GM15510 (cell line): ENCODE data around the gene PACS2.

Experiments
- POLR2A ChIP-seq: IDR thresholded peaks from 3 replicates; pipeline ENCODE4 v1.6.1; 2011; ENCODE audit warnings: borderline replicate concordance; ENCODE audit not compliant: insufficient read length; ENCODE audit errors: extremely low read depth

PACS2 gene

DNA sequence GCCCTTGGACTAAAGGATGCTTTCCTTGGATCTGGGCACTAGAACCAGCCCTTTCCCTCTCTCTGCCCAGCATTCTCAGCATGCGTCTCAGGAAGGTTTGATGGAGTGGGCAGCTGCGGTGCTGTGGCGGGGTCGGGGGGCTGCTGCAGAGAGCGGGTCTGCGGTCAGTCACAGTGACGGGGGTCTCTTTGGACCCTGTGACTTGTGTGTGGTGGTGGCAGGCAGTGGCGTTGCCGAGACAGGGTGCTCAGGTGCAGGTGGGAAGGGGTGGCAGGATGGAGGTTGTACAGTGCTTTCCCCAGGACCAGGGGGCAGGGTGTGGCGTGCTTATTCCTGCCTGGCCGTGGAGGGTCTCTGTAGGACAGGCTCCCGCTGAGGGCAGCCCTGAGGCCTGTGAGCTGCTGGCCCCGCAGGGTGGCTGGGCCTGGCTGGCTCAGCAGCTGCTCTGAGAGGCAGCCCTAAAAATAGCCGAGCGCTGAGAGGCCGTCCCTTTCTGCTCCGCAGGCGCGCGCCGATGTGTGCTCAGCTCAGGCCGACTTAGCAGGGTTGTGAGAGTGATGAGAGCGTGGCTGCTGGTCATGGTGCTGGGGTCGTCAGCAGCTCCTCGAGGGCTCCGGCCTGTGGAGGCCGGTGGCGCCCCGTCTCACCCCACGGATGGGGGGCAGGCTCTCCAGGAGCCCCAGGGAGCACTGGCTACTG is 9.7 kb downstream of the PACS2 start:
- no peak for TF ChIP-seq POLR2A

DNA sequence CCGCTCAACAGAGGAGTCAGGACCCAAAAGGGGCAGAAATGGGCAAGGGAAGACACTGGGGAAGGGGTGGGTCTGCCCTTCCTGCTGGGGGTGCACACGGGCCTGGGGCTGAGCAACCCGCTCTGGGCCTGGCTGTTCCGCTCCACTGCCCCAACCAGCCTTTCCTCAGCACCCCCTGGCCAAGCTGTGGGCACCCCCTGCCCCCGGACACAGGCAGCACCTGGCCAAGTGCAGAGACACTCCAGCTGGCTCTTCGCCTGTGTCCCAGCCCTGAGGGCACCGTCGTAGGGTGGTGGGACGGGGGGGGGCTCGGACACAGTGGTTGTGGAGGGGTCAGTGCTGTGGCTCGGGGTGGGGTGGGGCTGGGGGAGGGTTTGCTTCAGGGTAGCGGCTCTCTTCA is 10.3 kb downstream of the PACS2 start:
- no peak for TF ChIP-seq POLR2A

DNA sequence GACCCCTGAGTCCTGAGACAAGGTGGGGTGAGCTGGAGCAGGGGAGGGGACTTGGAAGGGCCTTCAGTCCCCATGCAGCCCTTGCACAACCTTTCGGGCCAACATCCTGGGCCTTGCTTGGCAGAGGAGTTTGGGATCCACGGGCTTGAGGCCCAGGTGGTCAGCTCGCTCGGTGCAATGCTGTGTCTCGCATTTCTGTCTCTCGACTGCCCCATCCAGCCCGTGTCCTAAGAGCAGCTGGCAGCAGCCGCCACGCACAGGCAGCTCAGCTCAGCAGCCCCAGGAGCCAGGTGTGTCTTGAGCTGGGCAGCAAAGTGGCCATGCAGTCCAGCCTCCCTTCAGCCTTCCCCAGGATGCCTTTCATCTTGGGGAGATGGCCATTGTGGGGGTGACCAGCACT is 10.8 kb downstream of the PACS2 start:
- TF ChIP-seq POLR2A = no peak

DNA sequence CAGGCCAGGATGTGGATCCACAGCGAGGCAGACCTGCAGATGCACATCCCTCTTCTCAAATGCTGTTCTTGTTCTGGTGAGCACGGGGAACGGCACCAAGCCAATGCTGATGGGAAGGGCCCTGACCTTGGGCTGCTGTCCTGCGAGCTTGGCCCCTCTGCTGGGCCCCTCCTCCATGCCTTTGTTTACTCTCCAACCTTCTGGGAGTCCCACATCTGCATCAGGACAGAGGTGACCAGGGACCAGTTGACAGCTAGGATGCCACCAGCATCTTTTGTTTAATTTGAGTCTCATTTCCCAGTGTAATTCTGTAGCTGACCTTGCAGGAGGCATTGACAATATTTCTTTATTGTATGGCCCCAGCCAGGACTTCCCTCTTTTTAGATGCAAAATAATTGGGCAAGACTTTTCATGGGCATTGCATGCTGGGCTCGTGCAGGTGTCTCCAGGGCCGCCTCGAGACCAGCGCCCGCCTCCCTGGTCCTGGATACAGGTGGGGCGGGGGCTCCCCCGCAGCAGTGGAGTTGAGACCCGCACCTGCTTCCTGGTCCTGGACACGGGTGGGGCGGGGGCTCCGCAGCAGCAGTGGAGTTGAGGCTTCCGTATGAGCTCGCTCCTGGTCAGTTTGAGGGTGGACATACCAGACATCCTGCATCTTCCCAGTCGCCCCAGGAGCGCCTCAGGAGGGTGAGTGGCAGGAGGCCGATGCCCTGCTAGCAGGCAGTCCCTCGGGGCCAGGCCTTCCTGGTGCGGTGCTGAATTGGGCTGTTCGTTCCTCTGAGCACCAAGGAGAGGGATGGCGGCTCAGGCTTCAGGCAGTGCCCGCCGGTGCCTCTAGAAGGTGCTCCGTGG is 11.4 kb downstream of the PACS2 start:
- TF ChIP-seq POLR2A = no peak

DNA sequence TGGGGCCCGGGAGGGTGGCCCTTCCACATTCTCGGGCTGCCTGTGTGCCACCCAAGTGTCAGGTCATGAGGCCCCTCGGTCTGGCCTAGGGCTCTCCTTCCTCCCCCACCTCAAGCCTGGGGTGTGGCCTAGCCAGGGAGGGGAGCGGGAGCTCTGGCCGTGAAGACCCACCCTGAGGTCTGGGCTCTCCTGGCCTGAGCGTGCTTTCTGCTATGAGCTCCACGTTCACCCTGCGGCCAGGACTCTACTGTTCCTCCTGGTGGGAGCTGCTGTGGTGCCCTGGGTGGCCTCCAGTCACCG is 12.0 kb downstream of the PACS2 start:
- no peak for TF ChIP-seq POLR2A

DNA sequence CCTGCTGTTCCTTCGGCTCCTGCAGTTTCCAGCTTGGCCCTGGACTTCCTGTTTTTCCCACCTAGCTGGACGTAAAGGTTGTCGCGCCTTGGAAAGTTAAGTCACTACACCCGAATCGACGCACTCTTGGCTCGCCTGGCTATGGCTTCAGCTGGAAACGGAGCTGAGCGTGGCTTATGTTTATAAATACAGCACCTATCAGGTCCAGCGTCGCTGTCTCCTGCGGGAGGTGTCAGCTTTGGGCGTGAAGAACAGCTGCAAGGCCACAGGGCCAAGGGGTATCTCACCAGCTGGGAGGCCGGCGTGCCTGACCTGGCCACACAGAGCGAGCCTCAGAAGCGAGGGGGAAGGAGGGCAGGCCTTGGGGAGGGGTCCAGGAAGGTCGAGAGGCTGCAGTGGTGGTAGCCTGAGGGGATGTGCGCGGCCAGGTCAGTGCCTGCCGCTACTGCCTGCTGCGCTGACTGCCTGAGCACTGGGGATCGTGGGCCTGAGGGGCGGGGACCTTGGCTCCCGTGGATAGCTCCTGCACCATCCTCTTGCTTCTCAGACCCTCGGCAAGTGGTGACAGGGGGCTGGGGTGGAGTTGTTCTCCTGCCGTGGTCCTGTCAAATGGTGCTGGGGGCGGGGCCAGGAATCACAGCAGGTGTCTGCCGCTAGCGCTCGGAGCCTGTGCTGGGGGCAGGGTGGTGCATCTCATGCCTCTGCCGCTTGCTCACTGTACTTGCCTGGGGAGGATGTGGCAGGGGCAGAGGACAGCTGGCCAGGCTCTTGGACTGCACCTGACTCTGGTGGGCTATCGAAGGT is 12.5 kb downstream of the PACS2 start:
- no peak for TF ChIP-seq POLR2A

DNA sequence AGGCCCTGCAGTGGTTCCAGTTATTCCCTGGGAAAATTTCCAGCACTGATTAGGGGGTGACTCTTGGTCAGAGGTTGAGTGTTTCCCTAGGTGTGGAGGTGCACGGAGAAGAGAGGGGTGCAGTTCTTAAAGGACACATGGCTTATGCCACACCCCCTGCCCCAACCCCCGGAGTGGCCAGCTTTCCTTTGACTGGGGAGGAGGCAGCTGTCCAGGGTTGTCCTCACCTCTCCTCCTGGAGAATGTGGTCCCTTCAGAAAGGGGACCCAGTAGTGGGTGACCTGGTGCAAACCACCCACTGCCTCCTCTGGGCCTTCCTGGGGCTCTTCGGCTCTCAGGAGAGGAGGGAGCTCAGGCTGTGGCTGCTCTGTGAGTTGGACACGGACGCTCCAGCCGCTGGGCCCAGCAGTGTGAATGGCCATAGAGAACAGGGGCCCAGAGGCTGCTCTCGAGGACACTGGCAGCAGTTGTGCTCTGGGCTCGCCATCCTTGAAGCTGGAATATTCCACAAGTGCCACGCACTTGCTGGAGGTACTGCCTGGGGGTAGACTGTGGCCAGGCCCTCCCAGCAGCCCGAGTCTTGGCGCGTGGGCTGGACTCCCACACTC is 13.6 kb downstream of the PACS2 start:
- no peak for TF ChIP-seq POLR2A

DNA sequence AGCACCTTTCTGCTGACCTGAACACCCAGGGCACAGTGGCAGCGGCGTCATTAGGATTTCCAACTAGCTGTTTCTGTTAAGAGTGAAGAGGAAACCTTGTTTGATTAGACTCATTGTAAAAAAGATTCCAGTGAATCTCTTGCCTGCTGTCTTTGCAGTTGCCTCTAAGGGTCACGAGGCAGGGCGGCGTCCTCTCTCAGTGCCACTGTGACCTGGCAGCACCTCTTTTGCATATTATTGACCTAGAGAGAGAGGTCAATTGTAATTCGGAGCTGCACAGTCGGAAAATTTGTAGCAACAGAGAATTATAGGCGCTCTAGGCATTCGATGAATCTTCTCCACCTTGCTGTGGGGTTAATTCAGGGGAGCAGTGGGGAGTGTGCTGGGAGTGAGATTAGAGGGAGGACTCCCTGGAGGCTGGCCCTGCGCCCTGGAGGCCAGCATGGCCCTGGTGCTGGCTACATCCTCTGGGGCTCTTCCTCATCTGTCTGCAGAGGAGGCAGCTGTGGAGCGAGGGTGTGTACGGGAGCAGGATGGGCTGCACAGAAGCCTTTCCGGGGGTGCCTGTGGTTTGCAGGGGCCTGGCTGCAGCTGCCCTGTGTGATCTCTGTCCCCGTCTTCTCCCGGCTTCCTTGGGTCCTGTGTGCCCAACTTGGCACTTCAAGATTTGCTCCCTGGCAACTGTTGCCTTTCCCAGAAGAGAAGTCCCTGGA is 14.3 kb downstream of the PACS2 start:
- no peak for TF ChIP-seq POLR2A

DNA sequence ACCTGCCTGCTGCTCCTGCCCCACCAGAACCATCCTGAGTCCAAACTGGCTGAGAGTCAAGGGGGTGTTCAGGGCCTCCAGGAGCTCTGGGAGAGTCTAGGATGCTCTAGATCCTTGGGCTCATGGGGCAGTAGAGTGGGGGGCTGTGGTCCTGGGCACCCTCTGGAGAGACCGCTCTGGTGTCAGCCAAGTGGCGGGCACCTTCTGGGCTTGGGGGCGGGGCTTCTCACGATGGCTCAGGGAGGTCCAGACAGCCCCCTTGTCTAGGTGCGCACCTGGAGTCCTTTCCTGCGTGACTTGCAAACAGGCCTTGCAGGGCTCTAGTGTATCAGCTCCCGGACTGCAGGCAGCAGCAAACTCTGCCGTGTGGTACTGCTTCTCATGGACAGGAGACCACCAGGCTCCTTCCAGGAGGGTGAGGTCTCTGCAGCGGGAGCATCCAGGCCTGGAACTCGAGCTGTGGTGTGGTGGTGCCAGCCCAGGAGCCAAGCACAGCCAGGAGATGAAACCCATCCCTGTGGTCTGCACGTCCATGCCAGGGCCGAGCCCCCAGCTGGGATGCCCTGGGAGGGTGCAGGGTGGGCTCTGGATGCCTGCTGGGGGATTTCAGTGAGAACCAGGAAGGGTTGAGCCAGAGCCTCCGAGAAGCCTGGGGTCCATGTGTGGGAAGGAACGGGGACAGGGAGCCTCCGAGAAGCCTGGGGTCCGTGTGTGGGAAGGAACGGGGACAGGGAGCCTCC is 15.0 kb downstream of the PACS2 start:
- no peak for TF ChIP-seq POLR2A

DNA sequence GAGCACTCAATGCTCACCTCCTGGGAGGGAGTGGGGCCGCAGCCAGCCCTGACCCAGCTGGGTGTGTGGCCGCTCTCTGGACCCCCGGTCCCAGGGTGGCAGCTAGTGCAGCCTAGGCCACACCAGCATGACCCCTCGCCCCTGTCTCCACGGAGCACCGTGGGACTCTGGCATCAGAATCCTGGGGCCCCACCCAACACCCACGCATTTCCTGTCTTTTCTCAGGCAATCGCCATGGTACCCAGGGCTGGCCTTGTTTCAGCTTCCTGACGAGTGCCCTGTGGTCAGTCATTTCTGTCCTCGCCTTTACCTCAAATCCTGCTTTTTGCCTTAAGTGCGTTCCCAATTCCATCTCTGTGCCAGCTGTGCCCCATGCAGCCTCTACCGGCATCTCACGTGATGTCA is 15.9 kb downstream of the PACS2 start:
- no peak for TF ChIP-seq POLR2A

DNA sequence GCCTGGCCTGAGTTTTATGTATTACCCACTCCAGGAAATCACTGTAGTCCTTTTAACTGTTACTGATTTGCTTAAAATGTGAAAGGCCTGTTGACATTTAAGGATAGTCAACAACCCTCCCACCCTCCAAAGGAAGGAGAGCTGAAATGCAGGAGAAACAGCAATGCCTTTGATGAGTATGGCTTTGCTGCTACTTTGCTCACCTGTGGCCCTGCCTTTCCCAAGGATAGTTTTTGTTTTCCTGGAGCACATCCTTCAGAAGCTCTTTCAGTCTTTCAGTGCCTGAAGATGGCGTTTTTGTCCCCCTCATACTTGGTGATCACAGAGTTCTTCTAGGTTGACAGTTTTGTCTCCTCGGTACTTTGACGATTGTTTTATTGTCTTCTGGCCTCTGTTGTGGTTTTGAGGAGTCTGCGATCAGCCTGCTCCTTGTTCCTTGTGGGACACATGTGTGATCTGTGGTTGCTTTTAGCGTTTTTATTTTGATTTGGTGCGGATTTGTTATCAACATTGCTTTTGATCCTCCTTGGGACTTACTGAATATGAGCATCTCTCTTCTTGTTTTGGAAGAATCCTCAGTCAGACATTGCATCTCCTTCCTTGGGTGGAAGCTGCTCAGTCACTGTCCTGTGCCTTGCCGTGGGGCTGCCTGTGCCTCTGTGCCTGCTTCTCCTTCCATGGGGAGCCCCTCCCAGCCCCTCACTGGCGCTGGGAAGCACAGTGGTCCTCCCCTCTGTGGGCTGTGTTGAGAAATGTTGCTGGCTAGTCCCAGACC is 17.2 kb downstream of the PACS2 start:
- TF ChIP-seq POLR2A = no peak

DNA sequence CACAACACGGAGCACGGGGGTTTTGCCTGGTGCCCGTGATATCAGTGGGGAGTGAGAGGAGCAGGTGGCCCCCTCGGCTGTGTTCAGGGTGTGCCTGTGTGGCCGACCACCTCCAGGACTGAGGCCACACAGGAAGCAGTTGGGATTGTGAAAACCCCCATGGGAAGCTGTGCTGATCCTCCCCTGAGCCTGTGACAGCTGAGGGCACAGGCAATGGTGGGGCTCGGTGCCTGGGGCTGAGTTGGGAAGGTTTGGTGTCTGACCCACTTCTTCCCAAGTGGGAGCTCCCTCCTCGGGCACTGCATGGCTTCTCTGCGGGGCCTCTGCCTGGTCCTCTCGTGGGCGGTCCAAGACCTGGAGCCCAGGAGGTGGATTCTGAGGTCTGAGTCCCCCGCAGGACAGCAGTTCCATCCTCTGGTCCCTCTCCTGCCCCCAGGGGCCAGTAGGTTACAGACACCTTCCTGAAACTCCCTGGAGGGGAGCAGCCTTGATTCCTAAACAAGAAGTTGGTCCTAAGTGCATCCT is 17.9 kb downstream of the PACS2 start:
- no peak for TF ChIP-seq POLR2A

DNA sequence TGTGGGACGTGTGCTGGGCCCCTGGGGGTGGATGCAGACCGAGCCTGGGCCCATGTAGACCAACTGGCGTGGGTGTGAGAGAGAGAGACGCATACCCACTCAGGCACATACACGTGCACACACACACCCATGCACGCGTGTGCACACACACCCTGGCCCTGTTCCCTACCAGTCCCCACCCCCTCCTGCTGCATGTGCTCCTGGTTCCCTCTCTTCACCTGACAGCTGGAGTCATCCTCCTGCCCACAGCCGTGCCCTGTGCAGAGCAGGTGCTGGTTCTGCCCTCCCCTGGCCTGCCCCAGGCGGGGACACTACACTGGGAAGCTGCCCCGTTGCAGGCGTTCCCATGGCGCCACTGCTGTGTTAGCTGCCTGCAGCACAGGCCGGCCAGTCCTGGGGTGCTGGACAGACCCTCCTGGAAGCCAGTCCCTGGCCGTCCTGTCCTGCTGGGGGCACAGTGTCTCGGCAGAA is 18.5 kb downstream of the PACS2 start:
- no peak for TF ChIP-seq POLR2A
